Left ventricle myocardium superior (tissue), 1 donor: ENCODE results near the gene NEU1. TPM values are rescaled to one million over a fixed set of nuclear protein-coding genes. Genes with fewer than 3 reads are reported as not detected.
"Not testable (repeated sequence)": the region's sequence is repeated elsewhere in the genome, so short reads cannot be mapped to it uniquely, and the experiment has no call there.

ENCODE experiments used
- ATAC-seq: fragments of 200-7000 bp; cut with Tn5 transposase; one replicate; pipeline ENCODE4 v1.9.1; 2020; ENCODE audit warnings: mild to moderate bottlenecking, moderate library complexity
- DNase-seq: peaks from one replicate; pipeline ENCODE4 v3.0.0-alpha.2; 2020
- intact Hi-C: fragments of 100-400 bp; cut with micrococcal nuclease; formaldehyde crosslinking; loops from one replicate; pipeline ENCODE4 v1.11.0; 2022
- total RNA-seq: library from RNA; stranded (reverse); fragmentation: NEBNext Ultra II Directional; extraction: Animal tissue kit (Norgen Biotek cat#: 25700); gene quantifications from one replicate; pipeline ENCODE4 v1.2.1, GENCODE V29; 2021
- donor health status: DM: no; HTN: yes; CAD: no; lungs with severe emphysema.

The NEU1 gene
- total RNA-seq, 1 donor from 2014 or later, result 24.9 TPM

- intact Hi-C loops, result no loop called here
- ATAC-seq (no peak), DNase-seq (no peak)
These were observed 15.1 kb upstream of the NEU1 start for GRCh38 chr6:31877651-31878161.

- intact Hi-C loops, result no loop called here
- ATAC-seq (no peak), DNase-seq (no peak)
These were observed 14.6 kb upstream of the NEU1 start for GRCh38 chr6:31877125-31877650.

- DNase-seq (no peak), ATAC-seq (no peak)
- intact Hi-C loops, result no loop called here
These were observed 13.7 kb upstream of the NEU1 start for GRCh38 chr6:31876357-31876756.

GRCh38 chr6:31875877-31876276 lies 13.3 kb upstream of the NEU1 start:
- intact Hi-C loops, result no loop called here
- no peak for DNase-seq
- ATAC-seq, result no peak

GRCh38 chr6:31874836-31875572 lies 12.4 kb upstream of the NEU1 start:
- DNase-seq, result no peak
- ATAC-seq, result no peak

GRCh38 chr6:31874084-31874670 lies 11.6 kb upstream of the NEU1 start:
- DNase-seq (no peak), ATAC-seq (no peak)
- intact Hi-C loops, result no loop called here

More at GRCh38 chr6:31874836-31875572, 12.4 kb upstream of the NEU1 start:
- intact Hi-C loops, result no loop called here

- ATAC-seq, result no peak
- intact Hi-C loops, result no loop called here
- no peak for DNase-seq
These were observed 8.5 kb upstream of the NEU1 start for GRCh38 chr6:31871046-31871659.

- intact Hi-C loops, result no loop called here
- ATAC-seq, result no peak
- no peak for DNase-seq
These were observed 7.8 kb upstream of the NEU1 start for GRCh38 chr6:31870385-31870921.

GRCh38 chr6:31869343-31869742 lies 6.7 kb upstream of the NEU1 start:
- intact Hi-C loops, result no loop called here
- DNase-seq (no peak), ATAC-seq (no peak)

- ATAC-seq, intact Hi-C loops, DNase-seq: not testable (repeated sequence)
These were observed 6.0 kb upstream of the NEU1 start for GRCh38 chr6:31868658-31868971.

- no peak for DNase-seq
- intact Hi-C loops, result no loop called here
- no peak for ATAC-seq
These were observed 2.8 kb upstream of the NEU1 start for GRCh38 chr6:31865205-31866118.

- ATAC-seq (no peak), DNase-seq (no peak)
- intact Hi-C loops, result no loop called here
These were observed 2.2 kb upstream of the NEU1 start for GRCh38 chr6:31864818-31865204.

- DNase-seq, ATAC-seq, intact Hi-C loops: not testable (repeated sequence)
These were observed 1.5 kb upstream of the NEU1 start for GRCh38 chr6:31864123-31864562.

- intact Hi-C loops, result no loop called here
- DNase-seq (no peak), ATAC-seq (no peak)
These were observed 690 bp downstream of the NEU1 start for GRCh38 chr6:31861919-31862343.

GRCh38 chr6:31861150-31861549 lies 1.5 kb downstream of the NEU1 start:
- ATAC-seq, result no peak
- intact Hi-C loops, result no loop called here
- no peak for DNase-seq

GRCh38 chr6:31860349-31860748 lies 2.3 kb downstream of the NEU1 start:
- ATAC-seq (no peak), DNase-seq (no peak)
- intact Hi-C loops, result no loop called here

- ATAC-seq, result no peak
- intact Hi-C loops, result no loop called here
- DNase-seq, result no peak
These were observed 2.7 kb downstream of the NEU1 start for GRCh38 chr6:31859923-31860322.

- no peak for ATAC-seq
- intact Hi-C loops, result no loop called here
- no peak for DNase-seq
These were observed 3.9 kb downstream of the NEU1 start for GRCh38 chr6:31858707-31859106.

GRCh38 chr6:31857774-31858173 lies 4.8 kb downstream of the NEU1 start:
- DNase-seq, intact Hi-C loops, ATAC-seq: not testable (repeated sequence)
